H1 (cell line): Measurements from ENCODE around the gene USH2A. TPM values are rescaled to one million over a fixed set of nuclear protein-coding genes. Genes with fewer than 3 reads are reported as not detected.

Experiments used
- GTF2F1 ChIP-seq: IDR thresholded peaks from 2 replicates; pipeline ENCODE4 v1.6.1; 2012; ENCODE audit warnings: low read depth, low read length, improper control_type of control experiment, borderline replicate concordance
- POLR2AphosphoS5 ChIP-seq: IDR thresholded peaks from 2 replicates; pipeline ENCODE4 v1.6.1; 2011; ENCODE audit warnings: low read depth, low read length
- RXRA ChIP-seq: IDR thresholded peaks from 2 replicates; pipeline ENCODE4 v1.6.1; 2011; ENCODE audit warnings: low read depth, mild to moderate bottlenecking, low read length, moderate library complexity; ENCODE audit not compliant: insufficient read depth
- polyA plus RNA-seq, 7 experiments: library from polyadenylated mRNA; depleted of rRNA in 3 of 7; stranded (reverse) in 5 of 7; unstranded in 2 of 7; fragments of >200 nt in 5 of 7; fragments of 200-250 nt in 2 of 7; gene quantifications; 1 replicate in 5 of 7; 2 replicates in 1 of 7; 4 replicates in 1 of 7; pipeline versions ENCODE4 v1.2.1 to v1.2.3, GENCODE V29; 2011 to 2013; ENCODE audit warnings: missing spikeins in 2 of 7, mixed read lengths in 2 of 7
- total RNA-seq: library from RNA; stranded (reverse); fragmentation: NEBNext Ultra II Directional; extraction: Animal tissue kit (Norgen Biotek cat#: 25700); gene quantifications from 2 replicates; pipeline ENCODE4 v1.2.1, GENCODE V29; 2021

Gene USH2A
- total and polyA plus RNA-seq, 2 of the 8 experiments (the other 6 are each of a cell fraction or from before 2014, with no cell fraction given), result 0.02 to 0.17 TPM

DNA sequence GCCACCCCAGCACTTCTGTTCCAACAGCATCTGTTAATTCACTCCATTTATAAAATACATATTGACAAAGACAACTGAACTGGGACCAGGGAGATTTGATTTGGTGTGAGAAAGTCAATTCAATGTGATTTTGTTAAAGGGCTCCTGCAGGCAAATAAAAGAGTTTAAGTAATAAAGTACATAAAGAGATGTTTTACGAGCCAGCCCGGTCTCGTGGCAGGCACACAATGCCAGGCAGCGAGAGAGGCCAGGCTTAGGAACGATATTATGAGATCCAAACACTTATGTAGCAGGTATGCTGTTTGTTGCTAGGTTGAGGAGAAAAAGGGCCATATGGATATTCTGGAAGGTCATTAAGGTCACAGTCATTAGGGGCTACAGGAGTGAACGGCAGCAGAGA, 629.1 kb downstream of the USH2A start (continued):
- TF ChIP-seq POLR2AphosphoS5 (no peak), GTF2F1 (no peak), RXRA (no peak)
